Mononuclear cell (primary cell): ENCODE results near the gene C1orf115. TPM values are rescaled to one million over a fixed set of nuclear protein-coding genes. Genes with fewer than 3 reads are reported as not detected.
"Not testable (repeated sequence)": the region's sequence is repeated elsewhere in the genome, so short reads cannot be mapped to it uniquely, and the experiment has no call there.

Source experiments
- H3K27me3 ChIP-seq: 2 replicates; pipeline ENCODE4 v1.6.0; 2011; ENCODE audit warnings: low read length, control low read depth; ENCODE audit not compliant: insufficient read depth
- H3K4me1 ChIP-seq: 2 replicates; pipeline ENCODE4 v1.5.1; 2011; ENCODE audit warnings: mild to moderate bottlenecking, low read length, control low read depth; ENCODE audit not compliant: insufficient read depth
- H3K4me3 ChIP-seq: 2 replicates; pipeline ENCODE4 v1.5.1; 2011; ENCODE audit warnings: mild to moderate bottlenecking, low read length, moderate library complexity
- H3K9me3 ChIP-seq: 2 replicates; pipeline ENCODE4 v1.5.1; 2011; ENCODE audit warnings: low read depth, mild to moderate bottlenecking, control low read depth, low read length
- total RNA-seq: library from RNA; depleted of rRNA; stranded (reverse); fragments of >200 nt; gene quantifications from one replicate; pipeline ENCODE4 v1.2.3, GENCODE V29; 2012

Gene C1orf115
- total RNA-seq, 1 donor: 1.3 TPM

DNA sequence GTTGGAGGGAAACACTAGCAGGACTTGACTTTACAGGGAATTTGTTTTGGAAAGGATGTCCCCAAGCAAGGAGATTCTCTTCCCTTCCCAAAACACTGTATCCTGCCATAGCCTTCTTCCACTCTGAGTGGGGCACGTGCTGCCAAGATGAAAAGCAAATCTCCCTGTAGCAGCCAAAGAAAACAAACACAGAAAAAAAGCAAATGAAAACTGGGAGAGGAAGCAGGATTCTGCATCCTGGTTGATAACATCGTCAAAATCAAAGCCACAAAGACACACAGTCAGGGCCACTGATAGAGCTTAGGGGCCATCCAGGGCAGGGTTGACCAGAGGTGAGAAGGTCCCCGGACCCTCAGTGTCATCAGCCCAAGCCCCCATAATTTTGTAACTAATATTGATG lies 42.0 kb downstream of the C1orf115 start:
- H3K4me3 ChIP-seq: no peak overlapping the region
- peaks cover 21% of the 10 kb centered on the region for H3K4me1 ChIP-seq
- peaks cover 2% of the 10 kb centered on the region for H3K27me3 ChIP-seq
- H3K9me3 ChIP-seq: no peaks in the 10 kb centered on the region

DNA sequence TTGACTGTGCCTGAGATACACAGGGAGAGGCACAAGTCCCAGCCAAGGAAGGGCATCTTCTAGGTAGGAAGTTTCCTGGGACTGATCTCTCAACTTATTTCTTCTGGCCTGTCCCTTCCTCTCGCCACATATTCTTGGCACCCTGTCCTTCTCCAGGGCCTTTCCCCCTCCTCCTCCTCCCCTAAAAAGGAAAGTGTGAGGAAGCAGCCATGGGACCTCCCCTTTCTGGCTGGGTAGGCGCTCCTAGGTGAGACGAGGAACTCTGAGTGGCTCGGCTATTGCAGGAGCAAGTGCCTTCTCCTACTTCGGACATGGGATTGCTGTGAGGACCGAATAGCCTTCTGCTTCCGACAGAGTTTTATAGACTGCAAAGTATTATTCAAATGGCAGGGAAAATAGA lies 42.5 kb downstream of the C1orf115 start:
- Histone ChIP-seq H3K4me3 (no peak overlapping the region), H3K9me3 (no peaks in the 10 kb centered on the region), H3K4me1 (peaks cover 21% of the 10 kb centered on the region), H3K27me3 (peaks cover 2% of the 10 kb centered on the region)

DNA sequence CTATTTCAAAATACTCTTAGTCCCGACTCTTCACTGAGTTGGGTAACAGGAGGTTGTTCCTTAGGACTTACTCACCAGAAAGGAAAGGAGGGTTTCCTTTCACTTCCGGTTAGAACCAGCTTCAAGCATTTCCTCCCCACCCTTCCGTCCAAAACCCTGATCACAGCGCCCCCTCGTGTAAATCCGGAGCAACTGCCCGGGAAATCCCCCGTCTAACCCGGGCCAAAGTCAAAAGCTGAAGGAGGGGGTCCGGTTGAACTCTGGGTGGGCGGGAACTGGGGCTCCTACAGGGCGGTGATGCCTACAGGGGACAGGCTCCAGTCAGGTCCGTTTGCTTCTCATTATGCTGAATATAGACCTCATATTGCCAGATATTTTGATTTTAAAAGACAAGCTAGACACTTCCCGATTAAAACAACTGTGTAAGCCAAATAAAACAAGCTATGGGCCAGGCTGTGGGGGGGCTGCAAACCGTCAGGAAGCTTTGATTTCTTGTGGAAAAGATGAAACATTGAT lies 43.0 kb downstream of the C1orf115 start:
- peaks cover 21% of the 10 kb centered on the region for H3K4me1 ChIP-seq
- no peak overlapping the region for H3K4me3 ChIP-seq
- H3K9me3 ChIP-seq: no peaks in the 10 kb centered on the region
- peaks cover 2% of the 10 kb centered on the region for H3K27me3 ChIP-seq

DNA sequence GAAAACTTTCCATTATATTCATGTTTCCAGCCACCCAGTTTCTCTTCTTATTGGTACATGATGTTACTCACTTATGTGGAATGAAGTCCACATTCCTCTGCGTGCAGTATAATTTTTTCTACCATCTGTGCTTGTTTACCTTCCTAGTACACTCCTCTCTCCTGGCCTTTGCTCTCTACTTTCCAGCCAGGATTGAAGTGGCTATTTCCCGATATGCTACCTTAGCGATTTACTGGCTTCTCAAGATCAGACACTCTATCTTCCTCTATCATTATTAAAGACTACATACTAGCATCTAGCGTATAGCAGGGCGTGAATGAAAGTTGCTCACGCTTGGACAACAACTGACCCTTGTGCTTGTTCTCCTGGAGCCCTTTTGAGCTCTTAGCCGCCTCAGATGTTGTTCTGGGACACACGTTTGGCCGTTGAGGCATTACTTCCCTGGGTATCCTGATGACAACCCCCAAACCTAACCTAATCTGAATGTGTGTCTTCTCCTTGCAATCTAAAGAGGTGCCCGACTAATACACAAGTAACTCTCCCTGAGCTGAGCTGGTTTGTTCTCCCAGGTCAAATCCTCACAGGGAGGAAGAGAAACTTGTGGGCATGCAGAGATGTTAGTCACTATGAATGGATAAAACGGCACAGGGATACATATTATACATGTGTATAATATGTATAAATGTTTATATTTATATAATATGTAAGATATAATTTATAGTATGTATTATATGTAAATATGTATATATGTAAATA lies 44.6 kb downstream of the C1orf115 start:
- H3K4me1 ChIP-seq: peaks cover 21% of the 10 kb centered on the region
- no peak overlapping the region for H3K4me3 ChIP-seq
- no peaks in the 10 kb centered on the region for H3K9me3 ChIP-seq
- H3K27me3 ChIP-seq: peaks cover 2% of the 10 kb centered on the region

DNA sequence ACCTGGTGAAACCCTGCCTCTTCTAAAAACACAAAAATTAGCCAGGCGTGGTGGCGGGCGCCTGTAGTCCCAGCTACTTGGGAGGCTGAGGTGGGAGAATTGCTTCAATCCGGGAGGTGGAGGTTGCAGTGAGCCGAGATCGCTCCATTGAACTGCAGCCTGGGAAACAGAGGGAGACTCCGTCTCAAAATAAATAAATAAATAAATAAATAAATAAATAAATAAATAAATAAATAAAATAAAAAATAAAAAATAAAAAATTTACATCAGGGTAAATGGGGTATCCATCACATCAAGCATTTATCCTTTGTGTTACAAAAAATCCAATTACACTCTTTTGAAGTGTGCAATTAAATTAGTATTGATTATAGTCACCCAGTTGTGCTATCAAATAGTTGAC lies 46.1 kb downstream of the C1orf115 start:
- H3K9me3 ChIP-seq, H3K4me3 ChIP-seq, H3K27me3 ChIP-seq: not testable (repeated sequence)
- peaks cover 14% of the 10 kb centered on the region for H3K4me1 ChIP-seq

DNA sequence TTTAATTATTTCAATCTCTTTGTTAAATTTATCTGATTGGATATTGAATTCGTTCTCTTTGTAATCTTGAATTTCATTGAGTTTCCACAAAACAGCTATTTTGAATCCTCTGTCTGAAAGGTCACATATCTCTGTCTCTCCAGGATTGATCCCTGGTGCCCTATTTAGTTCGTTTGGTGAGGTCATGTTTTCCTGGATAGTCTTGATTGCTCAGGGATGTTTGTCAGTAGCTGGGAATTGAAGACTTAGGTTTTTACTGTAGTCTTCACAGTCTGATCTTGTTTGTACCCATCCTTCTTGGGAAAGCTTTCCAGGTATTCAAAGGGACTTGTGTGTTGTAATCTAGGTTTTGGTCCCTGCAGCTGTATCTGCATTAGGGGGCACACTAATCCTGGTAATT lies 51.2 kb downstream of the C1orf115 start:
- no peaks in the 10 kb centered on the region for H3K9me3 ChIP-seq
- peaks cover 6% of the 10 kb centered on the region for H3K27me3 ChIP-seq
- no peaks in the 10 kb centered on the region for H3K4me1 ChIP-seq
- no peak overlapping the region for H3K4me3 ChIP-seq

DNA sequence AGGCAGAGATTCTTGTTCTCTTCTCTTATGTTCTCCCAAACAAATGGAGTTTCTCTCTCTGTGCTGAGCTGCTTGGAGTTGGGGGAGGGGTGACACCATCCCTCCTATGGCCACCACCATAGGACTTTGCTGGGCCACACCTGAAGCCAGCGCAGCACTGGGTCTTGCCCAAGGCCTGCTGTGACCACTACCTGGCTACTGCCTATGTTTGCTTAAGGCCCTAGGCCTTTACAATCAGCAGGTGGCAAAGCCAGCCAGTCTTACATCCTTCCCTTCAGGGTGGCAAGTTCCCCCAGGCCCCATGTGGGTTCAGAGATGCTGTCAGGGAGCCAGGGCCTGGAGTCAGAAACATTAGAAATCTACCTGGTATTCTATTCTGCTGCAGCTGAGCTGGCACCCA lies 51.7 kb downstream of the C1orf115 start:
- Histone ChIP-seq H3K9me3 (no peaks in the 10 kb centered on the region), H3K4me1 (no peaks in the 10 kb centered on the region), H3K4me3 (no peak overlapping the region), H3K27me3 (peaks cover 9% of the 10 kb centered on the region)

DNA sequence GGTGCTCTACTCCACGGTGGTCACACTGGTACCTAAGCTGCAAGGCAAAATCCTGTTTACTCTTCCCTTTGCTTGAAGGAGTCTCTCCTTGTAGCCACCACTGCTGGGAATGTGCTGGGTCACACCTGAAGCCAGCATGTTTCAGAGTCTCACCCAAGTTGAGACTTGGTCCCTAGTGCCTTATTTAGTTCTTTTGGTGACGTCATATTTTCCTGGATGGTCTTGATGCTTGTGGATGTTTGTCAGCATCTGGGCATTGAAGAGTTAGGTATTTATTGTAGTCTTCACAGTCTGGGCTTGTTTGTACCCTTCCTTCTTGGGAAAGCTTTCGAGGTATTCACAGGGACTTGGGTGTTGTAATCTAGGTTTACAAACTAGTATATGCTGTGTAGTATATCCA lies 52.4 kb downstream of the C1orf115 start:
- H3K4me3 ChIP-seq: no peak overlapping the region
- no peaks in the 10 kb centered on the region for H3K9me3 ChIP-seq
- H3K4me1 ChIP-seq: peaks cover under 1% of the 10 kb centered on the region
- H3K27me3 ChIP-seq: peaks cover 12% of the 10 kb centered on the region

DNA sequence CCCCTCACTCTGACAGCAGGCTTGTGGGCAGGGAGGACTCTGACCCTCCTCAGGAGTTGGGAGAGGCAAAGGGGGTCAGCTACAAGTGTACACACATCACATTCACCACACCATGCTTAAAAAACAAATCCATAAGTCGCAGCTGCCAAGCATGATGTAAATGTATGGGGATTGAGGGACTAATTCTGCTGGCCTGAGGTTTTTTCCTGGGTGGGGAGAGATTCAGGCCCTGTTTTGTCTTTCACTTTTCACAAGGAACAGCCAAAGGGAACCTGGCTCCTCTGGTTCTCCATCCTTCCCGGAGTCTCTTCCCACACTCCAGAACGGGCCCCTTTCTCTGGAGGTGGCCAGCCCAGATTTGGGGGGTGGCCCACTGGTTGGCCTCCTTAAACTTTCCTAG lies 56.7 kb downstream of the C1orf115 start:
- peaks cover 28% of the 10 kb centered on the region for H3K27me3 ChIP-seq
- H3K9me3 ChIP-seq: no peaks in the 10 kb centered on the region
- no peak overlapping the region for H3K4me3 ChIP-seq
- H3K4me1 ChIP-seq: peaks cover 16% of the 10 kb centered on the region

DNA sequence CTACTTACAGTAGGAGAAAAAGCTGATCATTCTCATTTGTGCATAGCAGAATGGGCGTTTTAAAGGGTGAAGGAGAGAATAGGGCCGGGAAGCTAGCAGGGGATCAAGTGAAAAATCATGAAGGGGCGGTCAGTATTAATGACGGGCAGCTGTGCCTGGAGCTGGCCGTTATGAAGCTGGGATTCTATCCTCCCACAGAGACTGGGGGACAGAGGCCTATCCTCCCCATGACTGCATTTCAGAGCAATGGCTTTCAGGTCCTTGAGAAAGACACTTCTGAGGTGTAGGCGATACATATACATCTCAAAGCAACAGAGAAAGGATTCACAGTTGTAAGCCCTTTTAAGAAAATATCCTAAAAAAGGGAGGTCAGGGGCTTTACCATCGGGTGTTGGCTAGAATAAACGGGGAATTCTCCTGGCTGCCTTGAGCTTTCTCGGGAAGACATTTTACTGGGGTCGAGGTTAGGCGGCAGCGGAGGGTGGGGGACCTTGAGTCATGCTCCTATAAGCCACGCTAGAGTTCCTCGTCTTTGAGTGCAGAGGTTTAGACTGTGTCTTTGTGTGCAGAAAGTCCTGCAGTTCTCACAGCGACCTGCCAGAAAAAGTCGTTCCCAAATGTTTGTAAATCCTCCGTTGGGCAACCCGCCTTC lies 57.4 kb downstream of the C1orf115 start:
- H3K4me3 ChIP-seq: peak overlapping the region; percentile 32
- peaks cover 30% of the 10 kb centered on the region for H3K27me3 ChIP-seq
- H3K9me3 ChIP-seq: no peaks in the 10 kb centered on the region
- H3K4me1 ChIP-seq: peaks cover 16% of the 10 kb centered on the region

DNA sequence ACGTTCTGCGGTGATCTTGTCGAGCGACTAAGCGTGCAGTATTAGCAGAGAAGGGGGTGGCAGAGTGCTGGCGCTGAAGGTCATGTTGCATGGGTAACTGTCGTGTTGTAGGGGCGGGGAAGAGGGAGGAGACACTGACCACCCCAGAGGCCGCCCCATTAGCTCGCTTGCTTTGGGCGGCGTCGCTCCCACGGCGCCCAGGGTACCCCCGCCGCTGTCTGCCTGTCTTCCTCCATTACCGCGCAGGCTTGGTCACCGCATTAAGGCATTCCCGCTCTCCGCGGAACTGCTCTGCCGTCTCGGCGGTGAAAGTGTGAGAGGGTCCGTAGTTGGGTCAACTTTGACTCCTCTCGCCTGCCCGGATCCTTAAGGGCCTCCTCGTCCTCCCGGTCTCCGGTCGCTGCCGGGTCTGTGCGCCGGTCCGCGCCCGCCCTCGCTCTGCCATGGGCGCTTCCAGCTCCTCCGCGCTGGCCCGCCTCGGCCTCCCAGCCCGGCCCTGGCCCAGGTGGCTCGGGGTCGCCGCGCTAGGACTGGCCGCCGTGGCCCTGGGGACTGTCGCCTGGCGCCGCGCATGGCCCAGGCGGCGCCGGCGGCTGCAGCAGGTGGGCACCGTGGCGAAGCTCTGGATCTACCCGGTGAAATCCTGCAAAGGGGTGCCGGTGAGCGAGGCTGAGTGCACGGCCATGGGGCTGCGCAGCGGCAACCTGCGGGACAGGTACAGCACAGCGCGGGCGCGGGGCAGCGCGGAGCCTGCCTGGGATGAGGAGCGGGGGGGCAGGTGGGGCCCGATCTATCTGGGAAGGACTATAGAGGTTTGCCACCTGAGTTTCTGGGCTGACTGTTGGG lies 58.1 kb downstream of the C1orf115 start, which contains the start of gene MTARC2:
Gene MTARC2, plus strand, starts transcription at position 234 of the 846 bp plus-strand sequence. Its CDS starts 210 bp downstream, at position 444.
- Histone ChIP-seq H3K9me3 (no peaks in the 10 kb centered on the region), H3K4me3 (peak within 1 kb of the TSS; percentile 32), H3K4me1 (peaks cover 16% of the 10 kb centered on the region), H3K27me3 (peaks cover 30% of the 10 kb centered on the region)

Other genes starting within 250 kb of the C1orf115 start
- under 0.01 TPM for gene MARK1, start 162.2 kb upstream of the C1orf115 start, total RNA-seq
- 1.0 TPM for gene MTARC2, start 58.0 kb downstream of the C1orf115 start, total RNA-seq
- gene MTARC1, start 96.5 kb downstream of the C1orf115 start, total RNA-seq: 9.7 TPM
- gene HLX, start 189.1 kb downstream of the C1orf115 start, total RNA-seq: 7.6 TPM